AG04449 (cell line): Measurements from ENCODE around the gene GIPC2.
"Not testable (repeated sequence)": the region's sequence is repeated elsewhere in the genome, so short reads cannot be mapped to it uniquely, and the experiment has no call there.

Experiments
- CTCF ChIA-PET: fragments of 350-600 bp; formaldehyde crosslinking; extraction: SDS; loops from one replicate; lab custom pipeline; 2021; ENCODE audit warnings: antibody characterized with exemption; lab: Yijun Ruan, JAX
- POLR2A ChIA-PET: fragments of 400-600, 350-600 bp; formaldehyde crosslinking; extraction: SDS; loops from one replicate; lab custom pipeline; 2020; ENCODE audit warnings: antibody characterized with exemption, inconsistent platforms; lab: Yijun Ruan, JAX
- DNase-seq: peaks from one replicate; pipeline ENCODE4 v3.0.0-alpha.2; 2010; ENCODE audit warnings: low read depth, low spot score
- H3K4me3 ChIP-seq: 2 replicates; pipeline ENCODE4 v1.5.1; 2011; ENCODE audit warnings: low read depth, mild to moderate bottlenecking, control low read depth, low read length
- TF ChIP-seq, protein P1 (sequence below): IDR thresholded peaks from one replicate; pipeline ENCODE4 v1.5.1; 2011; ENCODE audit warnings: mild to moderate bottlenecking, moderate library complexity, low read length, control low read depth, inconsistent platforms; ENCODE audit not compliant: insufficient read depth; ENCODE audit errors: missing control alignments

GIPC2 gene

DNA sequence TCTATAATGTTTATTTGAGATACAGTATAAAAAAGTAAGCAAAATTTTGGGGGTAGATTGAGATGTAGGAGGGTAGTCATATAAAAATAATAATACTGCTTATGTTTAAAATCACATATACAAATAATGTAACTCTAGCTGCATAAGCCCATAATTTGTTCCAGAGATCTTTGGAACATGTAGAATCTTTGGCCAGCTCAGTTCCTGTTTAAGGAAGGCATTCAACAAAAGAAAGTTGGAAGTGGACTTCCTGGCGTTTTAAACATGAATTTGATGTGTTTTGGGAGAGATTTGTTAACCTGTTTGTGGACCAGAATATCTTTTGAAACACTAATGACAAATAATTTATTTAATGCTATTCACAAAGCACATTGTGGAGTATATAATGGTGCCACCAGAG is 27.7 kb downstream of the GIPC2 start:
- POLR2A ChIA-PET, result interaction anchor here (1.5 kb wide), 1 partner anchor 18 kb away, joined by 3 read pairs; no protein-coding TSS in a partner anchor
- no peak for DNase-seq
- CTCF ChIA-PET, result interaction anchor here (0.7 kb wide), 1 partner anchor 41 kb away, joined by 3 read pairs; no protein-coding TSS in a partner anchor
- TF ChIP-seq, protein P1, sequence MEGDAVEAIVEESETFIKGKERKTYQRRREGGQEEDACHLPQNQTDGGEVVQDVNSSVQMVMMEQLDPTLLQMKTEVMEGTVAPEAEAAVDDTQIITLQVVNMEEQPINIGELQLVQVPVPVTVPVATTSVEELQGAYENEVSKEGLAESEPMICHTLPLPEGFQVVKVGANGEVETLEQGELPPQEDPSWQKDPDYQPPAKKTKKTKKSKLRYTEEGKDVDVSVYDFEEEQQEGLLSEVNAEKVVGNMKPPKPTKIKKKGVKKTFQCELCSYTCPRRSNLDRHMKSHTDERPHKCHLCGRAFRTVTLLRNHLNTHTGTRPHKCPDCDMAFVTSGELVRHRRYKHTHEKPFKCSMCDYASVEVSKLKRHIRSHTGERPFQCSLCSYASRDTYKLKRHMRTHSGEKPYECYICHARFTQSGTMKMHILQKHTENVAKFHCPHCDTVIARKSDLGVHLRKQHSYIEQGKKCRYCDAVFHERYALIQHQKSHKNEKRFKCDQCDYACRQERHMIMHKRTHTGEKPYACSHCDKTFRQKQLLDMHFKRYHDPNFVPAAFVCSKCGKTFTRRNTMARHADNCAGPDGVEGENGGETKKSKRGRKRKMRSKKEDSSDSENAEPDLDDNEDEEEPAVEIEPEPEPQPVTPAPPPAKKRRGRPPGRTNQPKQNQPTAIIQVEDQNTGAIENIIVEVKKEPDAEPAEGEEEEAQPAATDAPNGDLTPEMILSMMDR, result no peak
- H3K4me3 ChIP-seq, result no peak overlapping the region

DNA sequence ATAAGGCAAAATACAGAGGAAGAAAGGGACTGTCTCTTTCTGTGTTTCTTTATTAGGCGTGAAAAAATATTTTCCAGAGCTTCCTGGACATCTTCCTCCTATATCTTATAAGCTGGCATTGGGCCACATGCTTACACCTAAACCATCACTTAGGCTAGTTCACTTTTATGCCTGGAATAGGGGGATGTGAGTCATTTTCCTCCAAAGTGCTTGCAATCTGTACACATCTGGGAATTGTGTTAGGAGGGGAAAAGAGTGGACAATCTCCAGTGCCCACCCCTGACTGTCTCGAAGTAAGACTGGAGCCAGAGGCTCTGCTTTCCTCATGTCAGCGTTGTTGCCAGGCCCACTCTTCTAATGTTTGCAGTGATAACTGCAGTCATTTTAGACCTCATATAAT is 29.9 kb downstream of the GIPC2 start:
- POLR2A ChIA-PET, result no interaction called here
- TF ChIP-seq, protein P1, result no peak
- H3K4me3 ChIP-seq, result no peak overlapping the region
- DNase-seq, result no peak
- CTCF ChIA-PET, result interaction anchor here (1.1 kb wide), 1 partner anchor 18 kb away, joined by 3 read pairs; no protein-coding TSS in a partner anchor

- TF ChIP-seq, protein P1, result no peak
- H3K4me3 ChIP-seq, result no peak overlapping the region
- CTCF ChIA-PET, result interaction anchor here (1.1 to 2.5 kb wide), 3 partner anchors 15 to 66 kb away, joined by 3 to 12 read pairs (median 3); no protein-coding TSS in a partner anchor
- POLR2A ChIA-PET, result no interaction called here
- no peak for DNase-seq
Measured at GRCh38 chr1:78078358-78078757, 32.6 kb downstream of the GIPC2 start.

DNA sequence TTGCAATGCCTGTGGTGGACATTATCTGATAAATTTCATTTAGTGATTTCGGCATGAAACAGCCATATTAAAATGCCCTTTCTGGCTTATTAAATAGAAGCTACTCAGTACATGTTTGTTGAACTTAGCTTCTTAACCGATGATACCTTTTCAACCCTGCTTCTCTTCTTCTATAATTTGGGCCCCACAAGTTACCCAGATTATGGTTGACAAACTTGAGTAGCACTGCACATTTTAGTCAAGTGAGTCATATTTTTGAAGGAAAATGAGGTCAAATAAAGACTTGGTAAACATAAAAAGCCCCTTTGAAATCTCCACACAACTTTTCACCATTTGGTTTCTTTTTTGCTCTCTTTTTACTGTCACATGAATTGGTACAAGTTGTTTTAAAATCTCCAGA is 33.8 kb downstream of the GIPC2 start:
- ChIA-PET POLR2A (interaction anchor here (0.8 kb wide), 1 partner anchor 75 kb away, joined by 3 read pairs; the partner anchor contains the start of gene DNAJB4), CTCF (interaction anchor here (0.9 to 2.5 kb wide), 3 partner anchors 34 to 65 kb away, joined by 3 to 12 read pairs (median 3); no protein-coding TSS in a partner anchor)
- no peak for DNase-seq
- H3K4me3 ChIP-seq, result no peak overlapping the region
- TF ChIP-seq, protein P1, result no peak

DNA sequence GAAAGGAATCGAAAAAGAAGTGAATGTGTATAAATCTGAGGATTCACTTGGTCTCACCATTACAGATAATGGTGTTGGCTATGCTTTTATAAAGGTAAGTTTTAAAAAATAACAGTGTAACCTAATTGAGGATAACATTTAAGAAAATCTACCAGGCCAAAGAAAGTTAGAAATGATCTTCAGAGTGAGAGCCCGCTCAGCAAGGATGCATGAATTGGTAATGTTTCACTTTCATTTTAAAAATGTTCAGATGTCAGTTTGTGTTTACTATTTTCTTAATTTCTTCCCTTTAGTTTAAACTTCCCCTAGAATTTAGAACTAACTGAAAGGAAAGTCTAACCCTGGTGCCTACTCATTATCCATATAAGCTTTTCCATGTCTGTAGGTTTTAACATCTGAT is 35.0 kb downstream of the GIPC2 start:
- no peak for DNase-seq
- no peak overlapping the region for H3K4me3 ChIP-seq
- ChIA-PET POLR2A (no interaction called here), CTCF (no interaction called here)
- TF ChIP-seq, protein P1, result no peak

GRCh38 chr1:78081980-78082860 is 36.5 kb downstream of the GIPC2 start:
- no peak overlapping the region for H3K4me3 ChIP-seq
- no peak for DNase-seq
- POLR2A ChIA-PET, result interaction anchor here (0.6 to 1.4 kb wide), 3 partner anchors 12 to 102 kb away, joined by 3 to 6 read pairs (median 3); partner anchors contain the start of gene DNAJB4
- CTCF ChIA-PET, result interaction anchor here (0.7 to 1.1 kb wide), 2 partner anchors 14 to 15 kb away, joined by 3 read pairs; no protein-coding TSS in a partner anchor
- TF ChIP-seq, protein P1, result no peak

DNA sequence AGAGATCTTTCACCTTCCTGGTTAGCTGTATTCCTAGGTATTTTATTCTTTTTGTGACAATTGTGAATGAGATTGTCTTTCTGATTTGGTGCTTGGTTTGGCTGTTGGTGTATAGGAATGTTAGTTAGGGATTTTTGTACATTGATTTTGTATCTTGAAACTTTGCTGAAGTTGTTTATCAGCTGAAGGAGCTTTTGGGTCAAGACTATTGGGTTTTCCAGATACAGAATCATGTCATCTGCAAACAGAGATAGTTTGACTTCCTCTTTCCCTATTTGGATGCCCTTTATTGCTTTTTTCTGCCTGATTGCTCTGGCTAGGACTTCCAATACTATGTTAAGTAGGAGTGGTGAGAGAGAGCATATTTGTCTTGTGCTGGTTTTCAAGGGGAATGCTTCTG is 38.9 kb downstream of the GIPC2 start:
- DNase-seq, POLR2A ChIA-PET, H3K4me3 ChIP-seq, CTCF ChIA-PET: not testable (repeated sequence)
